ENCODE results near the gene VOPP1.

Gene VOPP1

DNA sequence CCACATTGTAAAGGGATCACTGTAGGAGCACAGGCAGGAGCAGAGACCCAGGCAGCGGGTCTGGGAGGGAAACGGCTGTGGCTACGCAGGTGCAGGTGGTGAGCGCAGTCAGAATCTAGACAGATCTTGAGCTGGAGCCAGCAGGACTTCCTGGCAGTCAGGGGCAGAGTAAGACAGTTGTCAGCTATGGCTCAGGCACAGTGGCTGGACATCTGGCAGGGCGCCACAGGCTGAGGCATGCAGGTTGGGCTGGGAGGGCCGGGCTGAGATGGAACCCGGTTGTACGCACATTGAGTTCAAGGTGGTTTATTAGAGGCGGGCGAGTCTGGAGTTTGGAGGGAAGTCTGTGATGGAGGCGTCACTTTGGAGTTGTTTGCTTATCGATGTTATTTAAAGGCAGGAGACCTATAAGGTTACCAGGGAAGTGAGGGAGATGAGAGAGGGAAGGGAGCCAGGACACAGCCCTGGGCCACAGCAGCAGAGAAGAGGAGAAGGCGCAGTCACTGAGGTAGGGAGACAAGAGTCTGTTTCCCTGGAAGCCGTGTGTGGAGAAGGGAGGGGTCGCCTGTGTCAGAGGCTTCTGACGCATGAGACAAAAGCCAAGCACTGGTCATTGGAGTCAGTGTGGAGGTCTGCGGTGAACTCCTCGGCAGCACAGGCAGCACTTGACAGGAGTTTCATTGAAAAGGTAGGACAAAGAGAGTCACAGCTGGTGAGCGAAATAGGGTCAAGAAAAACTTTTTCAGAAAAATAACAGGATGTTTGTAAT, 133.4 kb downstream of the VOPP1 start:
- in situ Hi-C loops (cut with MboI; ENCODE audit: low sequenced_read_pairs), result no loop called here

- in situ Hi-C loops (cut with MboI; ENCODE audit: low sequenced_read_pairs), result no loop called here
These were observed 134.1 kb downstream of the VOPP1 start for GRCh38 chr7:55438085-55438756.

DNA sequence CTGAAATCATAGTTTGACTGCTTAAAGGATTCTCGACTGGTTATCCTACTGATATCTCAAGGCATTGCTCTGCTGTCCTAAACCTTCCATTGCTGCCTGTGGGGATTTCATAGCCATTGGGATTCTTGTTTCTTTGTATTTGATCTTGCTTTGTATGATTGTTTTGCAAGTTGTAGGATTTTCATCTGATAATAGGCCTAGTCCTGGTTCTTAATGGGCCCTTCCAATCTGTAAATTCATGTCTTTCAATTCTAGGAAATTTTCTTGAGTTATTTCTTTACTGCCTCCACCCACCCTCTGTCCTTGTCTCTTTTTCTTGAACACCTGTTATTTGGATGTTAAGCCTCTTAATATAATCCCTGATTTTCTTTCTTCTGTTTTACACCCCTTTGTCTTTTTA, 134.9 kb downstream of the VOPP1 start:
- in situ Hi-C loops (cut with MboI; ENCODE audit: low sequenced_read_pairs), result no loop called here

- in situ Hi-C loops (cut with MboI; ENCODE audit: low sequenced_read_pairs), result no loop called here
These were observed 135.8 kb downstream of the VOPP1 start for GRCh38 chr7:55436457-55436856.

DNA sequence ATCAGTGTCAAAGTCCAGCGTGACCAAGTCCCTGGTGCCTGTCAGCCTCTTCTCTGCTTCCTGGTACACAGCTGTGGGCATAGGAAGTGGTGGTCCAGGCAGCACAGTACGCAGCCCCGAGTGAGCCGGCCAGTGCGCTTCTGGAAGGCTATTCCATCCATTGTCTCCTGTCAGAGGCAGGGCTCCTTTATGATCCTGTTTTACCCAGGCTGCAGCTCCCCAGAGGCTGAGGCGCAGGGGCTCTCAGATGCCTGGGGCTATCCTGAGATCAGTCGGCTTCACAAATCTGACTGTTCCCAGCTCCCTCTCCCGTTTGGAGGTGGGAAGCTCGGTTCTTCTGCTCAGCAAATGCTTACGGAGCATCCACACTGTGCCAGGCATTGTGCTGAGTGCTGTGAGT, 136.8 kb downstream of the VOPP1 start:
- in situ Hi-C loops (cut with MboI; ENCODE audit: low sequenced_read_pairs), result no loop called here

GRCh38 chr7:55432939-55433784, 139.1 kb downstream of the VOPP1 start:
- in situ Hi-C loops (cut with MboI; ENCODE audit: low sequenced_read_pairs), result no loop called here

DNA sequence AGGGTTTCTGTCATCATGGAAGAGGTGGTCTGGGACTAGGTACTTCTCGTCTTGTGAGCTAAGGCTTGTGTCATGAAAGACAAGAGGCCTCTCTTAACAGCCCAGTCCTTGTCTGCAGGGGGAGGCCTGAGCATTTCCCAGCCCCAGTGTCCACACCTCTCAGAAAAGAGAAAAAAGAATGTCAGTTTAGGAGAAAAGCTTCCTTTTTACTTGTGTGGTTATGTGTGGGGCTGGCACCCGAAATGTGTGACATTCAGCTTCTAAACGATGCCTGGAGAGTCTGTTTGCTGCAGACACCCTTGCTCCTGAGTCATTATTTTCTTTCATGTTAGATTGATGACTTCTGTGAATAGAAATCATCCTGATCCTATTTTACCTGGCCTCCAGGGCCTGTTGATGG, 139.8 kb downstream of the VOPP1 start:
- in situ Hi-C loops (cut with MboI; ENCODE audit: low sequenced_read_pairs), result no loop called here

GRCh38 chr7:55431898-55432297, 140.4 kb downstream of the VOPP1 start:
- in situ Hi-C loops (cut with MboI; ENCODE audit: low sequenced_read_pairs), result no loop called here

GRCh38 chr7:55429835-55430499, 142.3 kb downstream of the VOPP1 start:
- in situ Hi-C loops (cut with MboI; ENCODE audit: low sequenced_read_pairs), result no loop called here

- in situ Hi-C loops (cut with MboI; ENCODE audit: low sequenced_read_pairs), result no loop called here
These were observed 144.5 kb downstream of the VOPP1 start for GRCh38 chr7:55427800-55428199.

GRCh38 chr7:55427342-55427741, 145.0 kb downstream of the VOPP1 start:
- in situ Hi-C loops (cut with MboI; ENCODE audit: low sequenced_read_pairs), result no loop called here

- in situ Hi-C loops (cut with MboI; ENCODE audit: low sequenced_read_pairs), result no loop called here
These were observed 145.6 kb downstream of the VOPP1 start for GRCh38 chr7:55426676-55427075.

- in situ Hi-C loops (cut with MboI; ENCODE audit: low sequenced_read_pairs), result no loop called here
These were observed 147.1 kb downstream of the VOPP1 start for GRCh38 chr7:55425141-55425752.

DNA sequence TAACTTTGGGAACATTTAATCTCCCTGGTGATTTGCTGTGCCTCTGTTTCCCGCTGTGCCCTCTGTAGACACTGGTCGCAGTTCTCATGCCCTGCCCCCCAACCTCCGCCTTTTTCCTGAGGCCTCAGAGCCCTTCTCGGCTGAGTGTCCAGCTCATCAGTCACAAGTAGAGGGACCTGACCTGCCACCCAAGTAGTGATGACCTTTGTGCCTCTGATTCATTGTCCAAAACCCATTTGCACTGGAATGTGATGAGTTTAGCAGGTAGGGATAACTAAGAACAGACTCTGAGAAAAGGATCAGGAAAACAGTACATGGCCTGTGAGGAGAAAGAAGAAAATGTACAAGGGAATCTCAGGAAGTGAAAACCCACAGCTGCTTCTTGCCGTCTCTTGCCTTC, 148.4 kb downstream of the VOPP1 start:
- in situ Hi-C loops (cut with MboI; ENCODE audit: low sequenced_read_pairs), result no loop called here

GRCh38 chr7:55423277-55423711, 149.0 kb downstream of the VOPP1 start:
- in situ Hi-C loops (cut with MboI; ENCODE audit: low sequenced_read_pairs), result no loop called here
